Peyer's patch (tissue), 4 donors: ENCODE results near the gene CDH11. TPM values are rescaled to one million over a fixed set of nuclear protein-coding genes. Genes with fewer than 3 reads are reported as not detected.

Source experiments
- DNase-seq, 3 donors: peaks; one replicate each; pipeline ENCODE4 v3.0.0-alpha.2; 2017 to 2019
- H3K27ac ChIP-seq, 4 donors: fragments of 200-600 bp; sonication (generic); one replicate each; pipeline ENCODE4 v1.5.1; 2016 to 2019
- H3K27me3 ChIP-seq, 2 donors: fragments of 200-600 bp; sonication (generic); one replicate each; pipeline ENCODE4 v1.5.1; 2019
- H3K36me3 ChIP-seq, 3 donors: fragments of 200-600 bp; sonication (generic); one replicate each; pipeline ENCODE4 v1.5.1; 2016 to 2019
- H3K4me1 ChIP-seq, 4 donors: fragments of 200-600 bp; sonication (generic); one replicate each; pipeline ENCODE4 v1.5.1; 2016 to 2019
- H3K4me3 ChIP-seq, 4 donors: fragments of 200-600 bp; sonication (generic); 1 replicate in 3 of 4; 2 replicates in 1 of 4; pipeline ENCODE4 v1.5.1; 2016 to 2019; ENCODE audit warnings: mild to moderate bottlenecking in 1 of 4
- H3K9me3 ChIP-seq, 4 donors: fragments of 200-600 bp; sonication (generic); one replicate each; pipeline ENCODE4 v1.5.1; 2016 to 2019; ENCODE audit warnings: mild to moderate bottlenecking in 1 of 4
- CTCF ChIP-seq, 6 experiments: fragments of 450-650 bp in 4 of 6; fragments of 200-600 bp in 2 of 6; sonication (generic) in 1 of 6; IDR thresholded peaks; one replicate each; pipeline ENCODE4 v1.5.1; 2017 to 2019; ENCODE audit warnings: antibody characterized with exemption in 6 of 6, mild to moderate bottlenecking in 3 of 6, moderate library complexity in 1 of 6
- POLR2A ChIP-seq, 2 donors: fragments of 450-650 bp; IDR thresholded peaks; one replicate each; pipeline ENCODE4 v1.5.1; 2017; ENCODE audit warnings: antibody characterized with exemption in 2 of 2, mild to moderate bottlenecking in 2 of 2, moderate library complexity in 2 of 2
- total RNA-seq, 4 donors: library from RNA; depleted of rRNA; stranded (reverse); fragments of >200 nt; gene quantifications; one replicate each; pipeline ENCODE4 v1.1.0, GENCODE V29; 2016

The CDH11 gene
- total RNA-seq, 4 donors from 2014 or later, result 2.1 to 16.5 (median 4.9) TPM

GRCh38 chr16:65136681-65137080, 14.8 kb upstream of the CDH11 start:
- H3K9me3 ChIP-seq, result no peaks in the 10 kb centered on the region
- DNase-seq, result no peak
- no peak for TF ChIP-seq POLR2A (IDR thresholded peaks at IDR 0.05)
- no peak for TF ChIP-seq CTCF (IDR thresholded peaks at IDR 0.05)
- H3K4me3 ChIP-seq, result no peak overlapping the region
- H3K4me1 ChIP-seq, result no peaks in the 10 kb centered on the region
- no peak overlapping the region for H3K27ac ChIP-seq
- no peaks in the 10 kb centered on the region for H3K27me3 ChIP-seq
- H3K36me3 ChIP-seq, result no peaks in the 10 kb centered on the region

- Histone ChIP-seq H3K4me1 (peaks cover 0 to 12% (median 0%) of the 10 kb centered on the region in 4 donors), H3K27ac (no peak overlapping the region), H3K9me3 (no peaks in the 10 kb centered on the region), H3K4me3 (no peak overlapping the region), H3K27me3 (peaks cover 0 to 2% of the 10 kb centered on the region in 2 donors), H3K36me3 (no peaks in the 10 kb centered on the region)
- TF ChIP-seq CTCF (IDR thresholded peaks at IDR 0.05) (peak in 2 of 6 experiments; percentile 18 to 22), POLR2A (IDR thresholded peaks at IDR 0.05) (no peak)
- DNase-seq, result no peak
These were observed 5.2 kb upstream of the CDH11 start for GRCh38 chr16:65126845-65127624.

- no peaks in the 10 kb centered on the region for H3K36me3 ChIP-seq
- peaks cover 0 to 6% of the 10 kb centered on the region in 2 donors for H3K27me3 ChIP-seq
- TF ChIP-seq CTCF (IDR thresholded peaks at IDR 0.05) (no peak), POLR2A (IDR thresholded peaks at IDR 0.05) (no peak)
- H3K4me3 ChIP-seq, result no peak overlapping the region
- no peak for DNase-seq
- peaks cover 0 to 12% (median 0%) of the 10 kb centered on the region in 4 donors for H3K4me1 ChIP-seq
- H3K27ac ChIP-seq, result no peak overlapping the region
- H3K9me3 ChIP-seq, result no peaks in the 10 kb centered on the region
These were observed 4.0 kb upstream of the CDH11 start for GRCh38 chr16:65125871-65126270.

- Histone ChIP-seq H3K36me3 (no peaks in the 10 kb centered on the region), H3K4me1 (peaks cover 0 to 12% (median 0%) of the 10 kb centered on the region in 4 donors), H3K9me3 (no peaks in the 10 kb centered on the region), H3K4me3 (no peak overlapping the region), H3K27ac (no peak overlapping the region), H3K27me3 (peaks cover 0 to 6% of the 10 kb centered on the region in 2 donors)
- TF ChIP-seq POLR2A (IDR thresholded peaks at IDR 0.05) (no peak), CTCF (IDR thresholded peaks at IDR 0.05) (no peak)
- no peak for DNase-seq
These were observed 3.5 kb upstream of the CDH11 start for GRCh38 chr16:65125322-65125721.

- H3K27ac ChIP-seq, result peak overlapping the region in 1 of 4 donors; percentile 89
- H3K36me3 ChIP-seq, result no peaks in the 10 kb centered on the region
- H3K9me3 ChIP-seq, result no peaks in the 10 kb centered on the region
- H3K4me1 ChIP-seq, result peaks cover 0 to 12% (median 0%) of the 10 kb centered on the region in 4 donors
- peaks cover 0 to 6% of the 10 kb centered on the region in 2 donors for H3K27me3 ChIP-seq
- H3K4me3 ChIP-seq, result no peak overlapping the region
- DNase-seq, result no peak
- TF ChIP-seq POLR2A (IDR thresholded peaks at IDR 0.05), result no peak
- no peak for TF ChIP-seq CTCF (IDR thresholded peaks at IDR 0.05)
These were observed 2.7 kb upstream of the CDH11 start for GRCh38 chr16:65124596-65124995.
